ENCODE results near the gene UBE2J2. TPM values are rescaled to one million over a fixed set of nuclear protein-coding genes. Genes with fewer than 3 reads are reported as not detected.
A peak's percentile ranks its signal among the peaks of the same experiment; 100 is the strongest.

UBE2J2 gene
- total RNA-seq, 1 donor from 2014 or later = 89.9 TPM

DNA sequence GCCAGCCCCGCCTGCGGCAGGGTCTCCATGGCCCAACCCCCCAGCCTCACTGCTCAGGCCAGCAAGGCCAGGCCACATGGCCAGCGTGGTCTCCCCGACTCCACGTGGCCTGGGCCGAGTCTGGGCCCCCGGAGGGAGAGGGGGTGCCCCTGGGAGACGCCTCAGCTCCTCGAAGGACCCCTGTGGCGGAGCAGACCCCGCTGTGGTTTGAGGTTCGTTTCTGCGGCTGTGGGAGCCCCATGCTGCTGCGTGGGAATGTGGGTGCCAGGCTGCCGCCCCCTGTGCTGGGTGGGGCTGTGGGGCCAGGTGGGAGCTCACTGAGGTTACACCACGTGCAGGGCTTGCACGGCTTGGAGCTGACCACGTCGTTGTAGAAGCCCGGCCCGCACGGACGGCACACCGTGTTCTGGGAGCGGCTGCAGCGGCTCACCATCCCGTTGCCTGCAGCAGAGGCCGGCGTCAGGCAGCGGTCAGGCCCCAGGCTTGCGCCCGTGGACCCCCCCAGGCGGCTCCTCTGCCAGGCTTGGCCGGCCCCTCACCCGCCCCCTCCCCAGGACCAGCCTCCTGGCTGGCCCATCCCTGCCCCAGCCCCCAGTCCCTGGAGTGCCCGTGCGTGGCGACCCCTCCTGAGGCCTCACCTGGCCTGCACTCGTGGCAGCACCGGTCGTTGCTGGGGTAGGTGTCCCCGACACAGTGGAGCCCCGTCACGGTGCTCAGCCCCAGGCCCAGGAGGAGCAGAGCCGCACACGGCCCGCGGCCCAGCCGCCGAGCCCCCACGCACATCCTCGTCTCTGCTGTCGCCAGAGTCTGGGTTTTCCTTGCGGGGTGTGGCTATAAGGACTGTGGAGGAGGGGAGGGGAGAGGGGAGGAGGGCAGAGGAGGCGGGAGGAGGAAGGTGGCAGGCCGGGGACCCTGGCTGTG is 60.0 kb downstream of the UBE2J2 start, which contains the start of gene TNFRSF4:
TSS of gene TNFRSF4 (minus strand) at position 809 of the 921 bp plus-strand sequence. CDS start at position 783, 26 bp downstream.
- peaks cover 21% of the 10 kb centered on the region for H3K36me3 Mint-ChIP-seq (ENCODE audit: low read depth)
- ATAC-seq (ENCODE audit: low read depth) = no peak
- DNase-seq = no peak
- peak within 1 kb of the TSS; percentile 44 for H3K4me3 Mint-ChIP-seq
- H3K27ac Mint-ChIP-seq = peak within 1 kb of the TSS; percentile 30
- intact Hi-C loops (cut with micrococcal nuclease) = no loop called here
- H3K27me3 Mint-ChIP-seq = no peaks in the 10 kb centered on the region
- CTCF ChIA-PET = no interaction called here
- peaks cover 39% of the 10 kb centered on the region for H3K4me1 Mint-ChIP-seq
- POLR2A ChIA-PET = interaction anchor here (0.7 to 1.6 kb wide), 5 partner anchors 14 to 76 kb away, joined by 3 to 5 read pairs (median 4); no protein-coding TSS in a partner anchor
- TF ChIP-seq, protein P1, sequence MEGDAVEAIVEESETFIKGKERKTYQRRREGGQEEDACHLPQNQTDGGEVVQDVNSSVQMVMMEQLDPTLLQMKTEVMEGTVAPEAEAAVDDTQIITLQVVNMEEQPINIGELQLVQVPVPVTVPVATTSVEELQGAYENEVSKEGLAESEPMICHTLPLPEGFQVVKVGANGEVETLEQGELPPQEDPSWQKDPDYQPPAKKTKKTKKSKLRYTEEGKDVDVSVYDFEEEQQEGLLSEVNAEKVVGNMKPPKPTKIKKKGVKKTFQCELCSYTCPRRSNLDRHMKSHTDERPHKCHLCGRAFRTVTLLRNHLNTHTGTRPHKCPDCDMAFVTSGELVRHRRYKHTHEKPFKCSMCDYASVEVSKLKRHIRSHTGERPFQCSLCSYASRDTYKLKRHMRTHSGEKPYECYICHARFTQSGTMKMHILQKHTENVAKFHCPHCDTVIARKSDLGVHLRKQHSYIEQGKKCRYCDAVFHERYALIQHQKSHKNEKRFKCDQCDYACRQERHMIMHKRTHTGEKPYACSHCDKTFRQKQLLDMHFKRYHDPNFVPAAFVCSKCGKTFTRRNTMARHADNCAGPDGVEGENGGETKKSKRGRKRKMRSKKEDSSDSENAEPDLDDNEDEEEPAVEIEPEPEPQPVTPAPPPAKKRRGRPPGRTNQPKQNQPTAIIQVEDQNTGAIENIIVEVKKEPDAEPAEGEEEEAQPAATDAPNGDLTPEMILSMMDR (IDR thresholded peaks at IDR 0.05) = no peak
- no peaks in the 10 kb centered on the region for H3K9me3 Mint-ChIP-seq

DNA sequence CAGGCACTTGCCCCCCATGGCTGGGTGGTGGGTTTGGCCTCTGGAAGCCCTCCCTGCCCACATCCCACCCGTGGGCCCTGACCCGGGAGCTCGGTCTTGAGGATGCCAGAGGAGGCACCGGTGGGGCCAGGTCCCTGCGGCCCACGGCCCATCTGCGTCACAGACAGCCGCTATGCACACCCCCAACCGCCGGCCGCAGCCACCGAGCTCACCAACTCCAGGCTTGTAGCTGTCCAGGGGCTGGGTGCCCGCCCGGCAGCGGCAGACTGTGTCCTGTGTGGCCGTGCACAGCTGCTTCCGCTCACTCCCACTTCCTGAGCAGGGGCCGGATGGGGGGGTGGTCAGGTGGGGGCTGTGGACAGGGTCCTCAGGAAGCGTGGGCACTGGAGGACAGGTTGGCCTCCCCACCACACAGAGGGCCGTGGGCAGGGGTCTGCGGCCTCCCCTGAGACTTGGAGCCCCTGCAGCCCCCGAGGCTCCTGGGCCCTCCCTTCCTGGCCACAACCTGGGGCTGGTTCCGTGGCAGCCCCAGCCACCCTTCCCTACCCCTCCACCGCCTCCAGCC is 60.8 kb downstream of the UBE2J2 start:
- no peak overlapping the region for H3K27ac Mint-ChIP-seq
- peaks cover 13% of the 10 kb centered on the region for H3K36me3 Mint-ChIP-seq (ENCODE audit: low read depth)
- ChIA-PET POLR2A (interaction anchor here (0.5 to 1.6 kb wide), 6 partner anchors 14 to 75 kb away, joined by 3 to 5 read pairs (median 4); no protein-coding TSS in a partner anchor), CTCF (no interaction called here)
- H3K9me3 Mint-ChIP-seq = no peaks in the 10 kb centered on the region
- H3K4me3 Mint-ChIP-seq = no peak overlapping the region
- H3K4me1 Mint-ChIP-seq = peaks cover 44% of the 10 kb centered on the region
- TF ChIP-seq, protein P1 (IDR thresholded peaks at IDR 0.05) = no peak
- intact Hi-C loops (cut with micrococcal nuclease) = no loop called here
- DNase-seq (peak; percentile 28), ATAC-seq (ENCODE audit: low read depth) (no peak)
- H3K27me3 Mint-ChIP-seq = peaks cover 2% of the 10 kb centered on the region

DNA sequence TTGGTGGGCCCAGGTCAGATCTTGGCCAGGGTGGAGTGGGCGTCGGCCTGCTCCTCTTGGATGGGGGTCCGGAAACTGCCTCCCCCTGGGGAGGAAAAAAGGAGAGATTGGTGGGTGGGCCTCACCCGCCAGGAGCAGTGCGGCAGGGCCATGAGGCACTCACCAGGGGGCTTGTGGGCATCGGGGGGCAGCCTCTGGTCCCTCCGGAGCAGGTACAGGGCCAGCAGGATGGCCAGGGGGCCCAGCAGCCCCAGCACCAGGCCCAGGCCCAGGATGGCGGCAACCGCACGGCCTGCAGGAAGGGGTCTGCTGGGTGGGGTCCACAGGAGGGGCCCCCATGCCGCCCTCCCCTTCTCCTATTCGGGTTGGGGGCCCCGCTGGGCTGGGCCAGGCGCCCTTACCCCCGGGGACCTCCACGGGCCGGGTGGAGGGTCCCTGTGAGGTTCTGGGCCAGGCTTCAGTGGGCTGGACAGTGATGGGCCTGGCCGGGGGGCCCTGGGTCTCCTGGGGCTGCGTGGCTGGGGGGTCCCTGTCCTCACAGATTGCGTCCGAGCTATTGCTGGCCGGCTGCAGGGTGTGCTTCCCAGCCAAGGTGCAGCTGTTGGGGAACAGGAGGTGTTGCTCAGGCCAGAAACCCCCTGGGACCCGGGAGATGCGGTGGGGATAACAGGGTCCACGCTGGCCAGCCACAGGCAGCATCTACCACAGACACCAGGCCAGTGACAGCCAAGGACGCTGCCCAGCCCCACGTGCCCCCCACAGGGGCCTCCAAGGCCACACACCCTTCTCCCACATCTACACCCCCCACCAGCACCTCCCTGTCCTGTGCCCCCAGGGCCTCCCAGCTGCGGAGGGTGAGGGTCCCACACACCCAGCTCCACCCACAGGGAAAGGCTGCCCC is 61.9 kb downstream of the UBE2J2 start:
- intact Hi-C loops (cut with micrococcal nuclease) = no loop called here
- Mint-ChIP-seq H3K27ac (no peak overlapping the region), H3K4me1 (peaks cover 47% of the 10 kb centered on the region), H3K4me3 (no peak overlapping the region), H3K9me3 (no peaks in the 10 kb centered on the region), H3K27me3 (peaks cover 2% of the 10 kb centered on the region), H3K36me3 (ENCODE audit: low read depth) (peaks cover 6% of the 10 kb centered on the region)
- ChIA-PET CTCF (no interaction called here), POLR2A (interaction anchor here (0.5 to 1.6 kb wide), 4 partner anchors 16 to 54 kb away, joined by 3 to 5 read pairs (median 4); no protein-coding TSS in a partner anchor)
- peak; percentile 16 for DNase-seq
- ATAC-seq (ENCODE audit: low read depth) = no peak
- TF ChIP-seq, protein P1 (IDR thresholded peaks at IDR 0.05) = no peak

DNA sequence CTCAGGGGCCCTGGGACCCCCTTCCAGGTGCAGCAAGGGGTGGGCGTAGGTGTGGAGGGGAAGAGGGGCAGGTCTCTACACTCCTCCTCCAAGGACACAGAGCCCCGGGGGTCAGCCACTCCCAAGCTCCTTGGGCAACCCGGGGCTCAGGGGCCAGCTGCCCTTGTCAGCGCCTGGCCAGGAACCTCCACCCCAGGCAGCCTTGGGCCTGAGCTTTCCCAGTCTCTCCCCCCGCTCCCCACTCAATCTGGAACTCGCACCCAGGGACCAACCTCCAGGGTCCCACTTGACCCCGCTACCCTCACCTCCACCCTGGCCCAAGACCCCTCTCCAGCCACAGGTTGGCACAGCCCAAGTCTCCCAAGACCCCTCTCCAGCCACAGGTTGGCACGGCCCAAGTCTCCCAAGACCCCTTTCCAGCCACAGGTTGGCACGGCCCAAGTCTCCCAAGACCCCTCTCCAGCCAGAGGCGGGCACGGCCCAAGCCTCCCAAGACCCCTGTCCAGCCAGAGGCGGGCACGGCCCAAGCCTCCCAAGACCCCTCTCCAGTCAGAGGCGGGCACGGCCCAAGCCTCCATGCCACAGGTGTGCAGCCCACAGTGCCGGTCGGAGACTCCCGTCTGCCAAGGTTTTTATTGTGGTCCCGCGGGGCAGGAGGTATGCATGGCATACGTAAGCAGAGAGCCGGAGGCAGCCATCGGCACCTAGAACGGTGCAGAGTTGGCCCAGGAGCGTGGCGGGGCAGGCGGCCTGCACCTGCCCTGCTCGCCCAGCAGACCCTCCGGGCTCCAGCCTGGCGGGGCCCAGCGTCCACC is 62.7 kb downstream of the UBE2J2 start:
- ChIA-PET CTCF (no interaction called here), POLR2A (no interaction called here)
- Mint-ChIP-seq H3K36me3 (ENCODE audit: low read depth) (no peaks in the 10 kb centered on the region), H3K27ac (no peak overlapping the region), H3K4me1 (peaks cover 45% of the 10 kb centered on the region), H3K27me3 (peaks cover 2% of the 10 kb centered on the region), H3K4me3 (no peak overlapping the region), H3K9me3 (no peaks in the 10 kb centered on the region)
- intact Hi-C loops (cut with micrococcal nuclease) = no loop called here
- ATAC-seq (ENCODE audit: low read depth) (no peak), DNase-seq (peak; percentile 14)
- TF ChIP-seq, protein P1 (IDR thresholded peaks at IDR 0.05) = no peak

Data from activated B cell treated with CpG ODN at 0.5 μM for 24 hours (primary cell).